ENCODE measurements around the gene GBP7. TPM values are rescaled to one million over a fixed set of nuclear protein-coding genes. Genes with fewer than 3 reads are reported as not detected.
A peak's percentile ranks its signal among the peaks of the same experiment; 100 is the strongest.

The GBP7 gene
- polyA plus RNA-seq, 6 donors from 2014 or later: 0.15 TPM; not detected in 5

- Mint-ChIP-seq H3K4me1 (peaks cover 44 to 74% (median 53%) of the 10 kb centered on the region in 3 donors), H3K27ac (peak overlapping the region; percentile 90 to 98 (median 96)), H3K36me3 (peaks cover 16 to 23% of the 10 kb centered on the region in 2 donors), H3K4me3 (peak overlapping the region; percentile 94 to 99 (median 97)), H3K9me3 (no peaks in the 10 kb centered on the region), H3K27me3 (no peaks in the 10 kb centered on the region)
- DNase-seq (peak; percentile 6), ATAC-seq (ENCODE audit: low read depth in 2 of 2) (no peak)
These were observed 22.3 kb upstream of the GBP7 start for GRCh38 chr1:89198081-89198480.

- ATAC-seq (ENCODE audit: low read depth in 2 of 2) (no peak), DNase-seq (no peak)
- peaks cover 24 to 33% of the 10 kb centered on the region in 2 donors for H3K36me3 Mint-ChIP-seq
- no peaks in the 10 kb centered on the region for H3K27me3 Mint-ChIP-seq
- H3K27ac Mint-ChIP-seq: peak overlapping the region; percentile 10 to 96 (median 69)
- H3K9me3 Mint-ChIP-seq: no peaks in the 10 kb centered on the region
- H3K4me3 Mint-ChIP-seq: peak overlapping the region in 7 of 8 donors; percentile 2 to 97 (median 45)
- peaks cover 32 to 60% (median 42%) of the 10 kb centered on the region in 3 donors for H3K4me1 Mint-ChIP-seq
These were observed 19.7 kb upstream of the GBP7 start for GRCh38 chr1:89195476-89195875.

GRCh38 chr1:89191314-89191713 is 15.5 kb upstream of the GBP7 start:
- DNase-seq (no peak), ATAC-seq (ENCODE audit: low read depth in 2 of 2) (no peak)
- H3K27me3 Mint-ChIP-seq: no peaks in the 10 kb centered on the region
- H3K36me3 Mint-ChIP-seq: peaks cover 51 to 55% of the 10 kb centered on the region in 2 donors
- peaks cover 12 to 24% (median 14%) of the 10 kb centered on the region in 3 donors for H3K4me1 Mint-ChIP-seq
- H3K4me3 Mint-ChIP-seq: no peak overlapping the region
- H3K9me3 Mint-ChIP-seq: no peaks in the 10 kb centered on the region
- H3K27ac Mint-ChIP-seq: peak overlapping the region in 1 of 6 donors; percentile 6

- Mint-ChIP-seq H3K4me3 (no peak overlapping the region), H3K27ac (no peak overlapping the region), H3K36me3 (peaks cover 52 to 57% of the 10 kb centered on the region in 2 donors), H3K27me3 (no peaks in the 10 kb centered on the region), H3K4me1 (peaks cover 1 to 12% (median 6%) of the 10 kb centered on the region in 3 donors), H3K9me3 (no peaks in the 10 kb centered on the region)
- ATAC-seq (ENCODE audit: low read depth in 2 of 2) (no peak), DNase-seq (no peak)
These were observed 14.2 kb upstream of the GBP7 start for GRCh38 chr1:89190017-89190416.

GRCh38 chr1:89179343-89179742 is 3.5 kb upstream of the GBP7 start:
- H3K27ac Mint-ChIP-seq: no peak overlapping the region
- H3K27me3 Mint-ChIP-seq: no peaks in the 10 kb centered on the region
- ATAC-seq (ENCODE audit: low read depth in 2 of 2) (no peak), DNase-seq (no peak)
- H3K4me3 Mint-ChIP-seq: no peak overlapping the region
- H3K9me3 Mint-ChIP-seq: peaks cover 0 to 11% (median 3%) of the 10 kb centered on the region in 7 donors
- peaks cover 30 to 31% of the 10 kb centered on the region in 2 donors for H3K36me3 Mint-ChIP-seq
- no peaks in the 10 kb centered on the region for H3K4me1 Mint-ChIP-seq

- H3K27ac Mint-ChIP-seq: no peak overlapping the region
- no peak overlapping the region for H3K4me3 Mint-ChIP-seq
- H3K36me3 Mint-ChIP-seq: peaks cover 9 to 10% of the 10 kb centered on the region in 2 donors
- no peak for DNase-seq
- H3K9me3 Mint-ChIP-seq: peaks cover 0 to 1% (median 0%) of the 10 kb centered on the region in 7 donors
- no peaks in the 10 kb centered on the region for H3K4me1 Mint-ChIP-seq
- H3K27me3 Mint-ChIP-seq: no peaks in the 10 kb centered on the region
- ATAC-seq (ENCODE audit: low read depth in 2 of 2): no peak
These were observed 1.2 kb upstream of the GBP7 start for GRCh38 chr1:89176971-89177370.

GRCh38 chr1:89174491-89174890 is 1.3 kb downstream of the GBP7 start:
- Mint-ChIP-seq H3K9me3 (no peaks in the 10 kb centered on the region), H3K27me3 (no peaks in the 10 kb centered on the region), H3K4me3 (no peak overlapping the region), H3K27ac (no peak overlapping the region), H3K36me3 (no peaks in the 10 kb centered on the region), H3K4me1 (peaks cover 0 to 4% (median 1%) of the 10 kb centered on the region in 3 donors)
- ATAC-seq (ENCODE audit: low read depth in 2 of 2) (no peak), DNase-seq (no peak)

- H3K27me3 Mint-ChIP-seq: no peaks in the 10 kb centered on the region
- H3K36me3 Mint-ChIP-seq: no peaks in the 10 kb centered on the region
- DNase-seq (no peak), ATAC-seq (ENCODE audit: low read depth in 2 of 2) (no peak)
- H3K4me3 Mint-ChIP-seq: no peak overlapping the region
- no peak overlapping the region for H3K27ac Mint-ChIP-seq
- peaks cover 0 to 4% (median 1%) of the 10 kb centered on the region in 3 donors for H3K4me1 Mint-ChIP-seq
- H3K9me3 Mint-ChIP-seq: no peaks in the 10 kb centered on the region
These were observed 3.2 kb downstream of the GBP7 start for GRCh38 chr1:89172468-89173143.

- no peak overlapping the region for H3K27ac Mint-ChIP-seq
- H3K4me3 Mint-ChIP-seq: no peak overlapping the region
- no peaks in the 10 kb centered on the region for H3K9me3 Mint-ChIP-seq
- no peak for ATAC-seq (ENCODE audit: low read depth in 2 of 2)
- H3K4me1 Mint-ChIP-seq: peaks cover 1 to 4% (median 3%) of the 10 kb centered on the region in 3 donors
- no peaks in the 10 kb centered on the region for H3K27me3 Mint-ChIP-seq
- no peak for DNase-seq
- no peaks in the 10 kb centered on the region for H3K36me3 Mint-ChIP-seq
These were observed 4.8 kb downstream of the GBP7 start for GRCh38 chr1:89171067-89171438.

GRCh38 chr1:89170170-89171066 is 5.4 kb downstream of the GBP7 start:
- H3K27me3 Mint-ChIP-seq: no peaks in the 10 kb centered on the region
- H3K36me3 Mint-ChIP-seq: no peaks in the 10 kb centered on the region
- H3K4me3 Mint-ChIP-seq: no peak overlapping the region
- H3K9me3 Mint-ChIP-seq: no peaks in the 10 kb centered on the region
- no peak for ATAC-seq (ENCODE audit: low read depth in 2 of 2)
- H3K27ac Mint-ChIP-seq: no peak overlapping the region
- DNase-seq: no peak
- peaks cover 1 to 4% (median 3%) of the 10 kb centered on the region in 3 donors for H3K4me1 Mint-ChIP-seq

- Mint-ChIP-seq H3K9me3 (no peaks in the 10 kb centered on the region), H3K4me3 (no peak overlapping the region), H3K27me3 (no peaks in the 10 kb centered on the region), H3K4me1 (peaks cover 1 to 4% (median 3%) of the 10 kb centered on the region in 3 donors), H3K36me3 (no peaks in the 10 kb centered on the region), H3K27ac (peak overlapping the region in 1 of 6 donors; percentile 36)
- DNase-seq (no peak), ATAC-seq (ENCODE audit: low read depth in 2 of 2) (no peak)
These were observed 6.6 kb downstream of the GBP7 start for GRCh38 chr1:89169166-89169565.

GRCh38 chr1:89167590-89168230 is 8.1 kb downstream of the GBP7 start:
- Mint-ChIP-seq H3K4me3 (no peak overlapping the region), H3K9me3 (no peaks in the 10 kb centered on the region), H3K4me1 (peaks cover 1 to 4% (median 3%) of the 10 kb centered on the region in 3 donors), H3K27me3 (no peaks in the 10 kb centered on the region), H3K27ac (no peak overlapping the region), H3K36me3 (no peaks in the 10 kb centered on the region)
- no peak for DNase-seq
- ATAC-seq (ENCODE audit: low read depth in 2 of 2): no peak

GRCh38 chr1:89166705-89167104 is 9.1 kb downstream of the GBP7 start:
- Mint-ChIP-seq H3K27me3 (no peaks in the 10 kb centered on the region), H3K4me1 (peaks cover 1 to 4% (median 3%) of the 10 kb centered on the region in 3 donors), H3K27ac (peak overlapping the region in 1 of 6 donors; percentile 56), H3K9me3 (peaks cover 0 to 3% (median 0%) of the 10 kb centered on the region in 7 donors), H3K36me3 (no peaks in the 10 kb centered on the region), H3K4me3 (no peak overlapping the region)
- ATAC-seq (ENCODE audit: low read depth in 2 of 2): no peak
- no peak for DNase-seq
